Fibroblast of skin of left quadriceps (primary cell): ENCODE measurements around the gene EYA2.
A peak's percentile ranks its signal among the peaks of the same experiment; 100 is the strongest.

Experiments used
- DNase-seq, 2 experiments: peaks; one replicate each; pipeline ENCODE4 v3.0.0-alpha.2; 2013; ENCODE audit warnings: low read depth in 2 of 2

Gene EYA2

DNA sequence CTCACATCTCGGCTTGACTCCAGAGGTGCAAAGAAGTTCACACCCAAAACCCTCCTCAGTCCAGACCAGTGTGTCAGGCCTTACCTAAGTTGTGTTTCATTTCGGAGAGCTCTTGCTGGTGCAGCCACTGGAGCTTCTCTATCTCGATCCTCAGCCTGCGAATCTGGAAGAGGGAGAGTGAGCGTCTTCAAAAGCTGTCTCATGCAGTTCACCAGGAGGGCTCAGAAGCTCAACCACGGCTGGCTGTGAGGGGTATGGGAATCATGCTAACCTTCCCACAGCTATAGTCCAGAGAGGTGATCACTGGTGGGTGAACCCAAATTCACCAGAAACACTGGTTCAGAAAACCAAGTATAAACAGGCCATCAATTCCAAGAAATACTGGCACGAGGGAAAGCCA lies 332.5 kb downstream of the EYA2 start:
- DNase-seq, result no peak

DNA sequence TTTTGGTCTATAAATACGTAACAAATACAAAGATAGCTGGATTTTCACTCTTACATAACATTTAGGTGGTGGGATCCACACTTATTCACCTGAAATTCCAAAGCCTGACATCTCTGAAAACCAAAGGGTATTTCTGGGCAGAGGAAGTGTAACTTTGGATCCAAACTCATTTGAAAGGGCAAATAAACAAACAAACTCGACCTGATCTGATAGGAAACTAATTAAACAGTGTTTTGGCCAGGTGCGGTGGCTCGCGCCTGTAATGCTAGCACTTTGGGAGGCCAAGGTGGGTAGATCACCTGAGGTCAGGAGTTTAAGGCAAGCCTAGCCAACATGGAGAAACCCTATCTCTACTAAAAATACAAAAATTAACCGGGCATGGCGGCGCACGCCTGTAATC lies 332.9 kb downstream of the EYA2 start:
- no peak for DNase-seq

DNA sequence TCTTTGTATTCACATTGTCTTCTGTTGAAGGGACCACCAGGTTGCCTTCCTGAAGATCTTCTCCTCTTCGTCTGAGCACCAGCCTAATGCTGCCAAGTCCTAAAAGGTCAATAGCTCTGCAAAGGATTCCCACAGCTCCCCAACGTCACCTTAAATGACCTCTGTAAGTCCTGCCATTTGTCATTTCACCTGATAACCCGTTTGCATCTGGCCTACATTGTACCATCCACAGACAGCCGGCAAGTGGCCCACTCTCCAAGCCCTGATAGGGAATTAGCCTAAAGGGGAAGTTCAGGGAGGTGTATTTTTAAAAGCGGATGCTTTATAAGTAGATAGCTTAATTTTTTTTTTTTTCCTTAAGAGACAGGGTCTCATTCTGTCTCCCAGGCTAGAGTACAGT lies 334.0 kb downstream of the EYA2 start:
- no peak for DNase-seq

DNA sequence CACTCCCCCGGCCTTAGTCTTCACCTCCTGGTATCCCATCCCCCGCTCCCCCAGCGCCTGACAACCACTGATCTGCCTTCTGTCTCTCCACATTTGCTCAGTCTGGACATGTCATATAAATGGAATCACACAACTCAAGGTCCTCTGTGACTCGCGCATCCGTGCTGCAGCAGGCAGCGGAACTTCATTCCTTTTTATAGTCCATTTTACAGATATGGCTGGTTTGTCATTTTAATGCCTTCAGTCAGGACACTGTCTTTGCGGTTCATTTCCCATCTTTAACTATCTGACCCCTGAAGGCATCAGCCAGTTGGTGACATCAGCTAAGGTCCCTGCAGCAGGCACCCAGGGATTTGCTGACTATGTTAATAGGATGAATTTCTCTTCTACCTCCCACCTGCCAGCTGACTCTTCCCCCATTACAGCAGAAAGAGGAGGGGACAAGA lies 336.2 kb downstream of the EYA2 start:
- DNase-seq, result peak in 1 of 2 experiments; percentile 7

DNA sequence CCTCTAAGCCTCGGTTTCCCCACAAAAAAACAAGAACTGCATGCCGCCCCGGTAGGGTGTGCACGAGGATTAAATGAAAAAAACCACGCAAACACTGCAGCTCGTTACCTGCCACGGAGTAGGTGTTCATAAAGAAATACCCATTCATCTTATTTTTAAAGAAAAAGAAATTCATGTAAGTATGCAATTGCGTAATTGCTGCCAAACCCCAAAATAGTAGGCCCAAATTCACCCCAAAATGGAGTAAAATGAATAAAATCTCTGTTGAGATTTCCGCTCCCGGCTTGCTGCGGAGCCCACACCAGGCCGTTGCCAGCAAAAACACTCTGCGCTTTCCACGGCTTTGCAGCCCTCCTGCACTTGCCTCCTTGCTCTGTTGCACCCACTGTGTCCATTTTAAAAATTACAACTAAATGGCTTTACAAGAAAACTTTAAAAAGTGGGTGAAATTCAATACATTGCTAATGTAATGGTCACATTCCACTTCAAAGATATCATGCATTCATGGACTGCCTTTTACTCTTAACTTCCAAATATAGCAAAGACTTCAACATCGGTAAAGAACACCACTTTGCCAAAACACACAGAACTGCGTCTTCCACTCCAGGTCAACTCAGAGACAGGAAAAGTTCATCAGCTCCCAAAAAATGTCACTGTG lies 336.9 kb downstream of the EYA2 start:
- peak; percentile 72 for DNase-seq

DNA sequence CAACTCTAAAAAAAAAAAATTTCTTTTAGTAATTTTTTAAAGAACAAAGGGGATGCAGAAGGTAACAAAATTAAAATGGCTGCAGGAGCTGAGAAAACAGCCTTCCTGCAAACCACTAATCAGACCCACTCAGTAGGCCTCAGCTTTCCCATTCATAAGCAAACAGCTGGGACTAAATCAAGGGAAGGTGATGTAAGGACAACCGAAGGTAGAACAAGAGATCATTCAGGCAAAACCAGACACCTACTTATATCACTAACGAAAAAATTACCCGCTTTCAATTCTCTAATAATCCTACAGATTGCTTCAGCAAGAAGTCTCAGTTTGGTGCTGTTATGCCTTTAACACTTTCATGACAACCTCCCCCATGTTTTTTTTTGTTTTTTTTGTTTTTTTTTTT lies 337.9 kb downstream of the EYA2 start:
- no peak for DNase-seq

DNA sequence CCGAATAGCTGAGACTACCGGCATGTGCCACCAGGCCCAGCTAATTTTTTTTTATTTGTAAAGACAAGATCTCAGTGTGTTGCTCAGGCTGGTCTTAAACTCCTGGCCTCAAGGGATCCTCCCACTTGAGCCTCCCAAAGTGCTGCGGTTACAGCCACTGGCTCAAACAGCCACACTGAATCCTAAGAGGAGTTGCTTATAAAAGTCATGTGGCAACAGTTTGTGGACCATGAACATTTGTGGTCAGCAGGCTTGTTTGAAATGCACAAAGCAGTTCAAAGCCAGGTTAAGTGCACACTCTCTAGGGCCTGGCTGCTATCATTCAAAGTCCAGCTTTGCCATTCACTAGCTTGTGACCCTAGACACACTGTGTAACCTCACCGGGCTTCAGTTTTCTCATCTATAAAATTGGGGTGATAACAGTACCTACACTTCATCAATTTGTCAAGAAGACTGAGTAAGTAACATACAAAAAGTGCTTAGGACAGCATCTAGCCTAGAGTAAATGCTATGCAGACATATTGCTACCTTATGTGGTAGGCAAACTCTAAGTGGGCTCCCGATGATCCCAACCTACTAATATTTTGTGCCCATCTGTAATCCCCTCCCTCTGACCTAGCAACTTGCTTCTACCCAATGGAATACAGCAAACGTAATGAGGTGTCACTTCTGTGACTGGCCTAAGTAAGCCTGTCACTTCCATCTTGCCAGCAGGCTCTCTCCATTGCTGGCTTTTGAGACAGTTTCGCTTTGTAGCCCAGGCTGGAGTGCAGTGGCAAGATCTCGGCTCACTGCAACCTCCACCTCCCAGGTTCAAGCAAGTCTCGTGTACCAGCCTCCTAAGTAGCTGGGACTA lies 338.9 kb downstream of the EYA2 start:
- DNase-seq, result peak; percentile 10 to 18

DNA sequence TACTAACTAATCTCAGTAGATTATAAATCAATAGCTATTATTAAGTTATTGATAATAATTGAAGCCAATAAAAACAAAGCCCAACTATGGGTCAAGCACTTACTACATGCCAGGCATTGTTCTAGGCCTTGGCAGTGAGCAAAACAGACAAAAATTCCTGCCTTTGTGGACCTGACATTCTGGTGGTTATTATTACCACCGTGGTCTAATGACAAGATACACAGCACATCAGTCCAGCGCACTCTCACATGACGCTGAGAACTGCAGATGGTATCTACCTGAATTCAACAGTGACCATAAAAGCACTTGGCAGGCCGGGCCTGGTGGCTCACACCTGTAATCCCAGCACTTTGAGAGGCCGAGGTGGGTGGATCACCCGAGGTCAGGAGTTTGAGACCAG lies 340.5 kb downstream of the EYA2 start:
- no peak for DNase-seq

DNA sequence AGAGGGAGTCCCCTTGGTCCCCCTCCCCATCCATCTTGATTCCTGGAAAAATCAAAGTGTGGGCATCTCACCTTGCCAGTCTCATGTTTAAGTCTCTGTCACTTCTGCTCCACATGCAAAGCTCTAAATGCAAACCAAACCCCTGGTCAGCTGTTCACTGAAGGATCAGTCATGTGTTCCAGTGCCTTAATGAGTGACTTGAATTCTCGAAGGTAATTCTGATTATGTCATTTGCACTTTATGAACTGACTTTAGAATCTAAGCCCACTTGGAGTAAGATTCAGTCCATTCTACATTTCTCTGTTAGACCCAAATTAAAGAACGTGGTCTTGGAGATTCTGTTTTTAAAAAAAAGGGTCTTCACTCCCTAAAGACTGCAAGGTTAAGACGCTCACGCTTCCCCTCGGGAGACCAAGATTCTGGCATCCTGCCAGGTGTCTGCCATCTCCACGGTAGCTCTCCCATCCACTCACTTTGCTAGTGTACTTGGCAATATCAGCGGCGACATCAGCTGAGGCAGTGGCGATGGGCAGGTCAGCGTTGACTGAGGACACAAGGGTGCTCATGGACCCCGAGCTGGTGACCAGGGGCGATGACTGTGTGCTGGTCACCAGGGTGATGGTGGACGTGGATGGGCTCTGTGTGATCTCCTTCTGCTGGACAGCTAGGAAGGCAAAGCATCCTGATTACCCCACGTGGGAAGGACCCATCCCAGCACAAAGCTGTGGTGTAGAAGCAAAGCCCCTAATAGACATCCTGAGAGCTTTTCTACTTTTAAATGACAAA lies 341.4 kb downstream of the EYA2 start:
- no peak for DNase-seq

DNA sequence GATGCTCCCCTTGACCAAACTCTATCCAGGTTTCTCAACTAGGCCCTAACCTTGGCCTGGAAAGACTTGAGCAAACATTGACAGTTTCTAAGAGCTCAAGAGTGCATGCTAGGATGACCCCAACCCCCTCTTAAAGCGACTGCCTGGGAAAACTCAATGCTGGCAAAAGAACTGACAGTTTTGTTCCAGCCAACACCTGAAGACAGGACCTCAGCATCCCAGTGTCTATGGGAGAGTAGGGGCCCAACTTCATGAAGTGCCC lies 341.9 kb downstream of the EYA2 start:
- no peak for DNase-seq

DNA sequence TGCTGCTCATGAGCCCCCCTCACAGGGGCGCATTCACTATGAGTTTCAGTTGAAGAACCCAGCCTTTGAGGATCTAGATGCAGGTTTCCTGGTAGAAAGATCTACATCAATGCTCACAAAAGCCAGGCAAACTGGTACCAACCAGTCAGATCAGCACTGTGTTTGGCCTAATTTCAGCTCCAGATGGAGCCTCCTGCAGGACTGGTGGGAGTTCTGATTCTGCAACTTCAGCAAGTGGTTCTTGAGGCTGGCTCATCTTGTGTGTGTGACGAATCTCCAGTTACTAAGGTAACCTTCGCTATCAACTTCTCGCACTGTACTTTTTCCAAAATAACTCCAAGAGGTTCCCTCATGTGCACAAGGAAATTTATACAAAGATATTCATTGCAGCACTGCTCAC lies 343.1 kb downstream of the EYA2 start:
- DNase-seq, result no peak
